ENCODE results near the gene TUB. TPM values are rescaled to one million over a fixed set of nuclear protein-coding genes. Genes with fewer than 3 reads are reported as not detected.
A peak's percentile ranks its signal among the peaks of the same experiment; 100 is the strongest.

The TUB gene, protein sequence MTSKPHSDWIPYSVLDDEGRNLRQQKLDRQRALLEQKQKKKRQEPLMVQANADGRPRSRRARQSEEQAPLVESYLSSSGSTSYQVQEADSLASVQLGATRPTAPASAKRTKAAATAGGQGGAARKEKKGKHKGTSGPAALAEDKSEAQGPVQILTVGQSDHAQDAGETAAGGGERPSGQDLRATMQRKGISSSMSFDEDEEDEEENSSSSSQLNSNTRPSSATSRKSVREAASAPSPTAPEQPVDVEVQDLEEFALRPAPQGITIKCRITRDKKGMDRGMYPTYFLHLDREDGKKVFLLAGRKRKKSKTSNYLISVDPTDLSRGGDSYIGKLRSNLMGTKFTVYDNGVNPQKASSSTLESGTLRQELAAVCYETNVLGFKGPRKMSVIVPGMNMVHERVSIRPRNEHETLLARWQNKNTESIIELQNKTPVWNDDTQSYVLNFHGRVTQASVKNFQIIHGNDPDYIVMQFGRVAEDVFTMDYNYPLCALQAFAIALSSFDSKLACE
- 0.27 TPM for total RNA-seq
- under 1 TPM in 2 of 4 donors, not detected in 2; 0.02 to 0.28 TPM for polyA plus RNA-seq

DNA sequence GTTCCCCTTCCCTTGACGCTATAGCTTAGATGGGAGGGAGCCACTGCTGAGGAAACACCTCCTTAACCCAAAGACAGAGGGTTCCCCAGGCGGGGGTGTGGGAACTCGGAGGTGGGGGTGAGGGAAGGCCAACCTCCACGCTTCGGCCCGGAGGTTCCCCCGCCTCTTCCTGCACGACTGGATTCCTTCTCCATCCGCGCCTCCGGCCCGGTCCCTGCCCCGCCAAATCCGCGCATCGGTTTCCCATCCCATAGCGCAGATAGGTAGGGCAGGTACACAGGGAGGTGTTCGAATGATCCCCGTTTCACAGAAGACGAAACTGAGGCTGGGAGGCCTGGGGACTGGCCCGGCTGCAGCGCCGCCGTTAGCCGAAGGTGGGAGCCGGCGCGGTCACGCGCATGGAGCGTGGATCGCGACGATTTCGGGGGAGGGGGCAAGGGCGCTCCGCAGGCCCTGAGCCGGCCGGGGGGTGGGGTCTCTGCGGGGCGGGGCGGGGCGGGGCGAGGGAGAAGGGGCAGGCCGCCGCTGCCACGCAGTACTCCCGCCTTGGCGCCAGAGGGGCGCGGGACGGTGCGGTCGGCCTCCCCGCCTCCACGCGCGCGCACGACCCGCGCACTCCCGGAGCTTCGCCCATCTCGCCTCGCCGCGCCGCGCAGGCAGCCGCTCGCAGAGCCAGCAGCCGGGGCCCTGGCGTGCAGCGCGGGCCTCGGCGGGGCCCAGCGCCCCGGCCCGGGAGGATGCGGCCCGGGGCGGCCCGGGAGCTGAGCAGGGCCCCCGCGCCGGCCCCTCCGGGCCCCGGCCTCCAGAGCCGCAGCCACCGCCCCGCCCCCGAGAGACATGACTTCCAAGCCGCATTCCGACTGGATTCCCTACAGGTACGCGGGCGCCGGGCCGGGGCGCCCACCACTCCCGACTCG is at the start of gene TUB:
Gene TUB, plus strand, starts transcription at position 538 of the 917 bp plus-strand sequence. Its CDS starts 300 bp downstream, at position 838.
- H3K36me3 Mint-ChIP-seq = no peaks in the 10 kb centered on the region
- H3K27ac ChIP-seq (ENCODE audit: insufficient read depth, low read length, poor library complexity, severe bottlenecking) = no peak within 1 kb of the TSS
- ATAC-seq (ENCODE audit: low read depth in 2 of 2) = no peak
- no peaks in the 10 kb centered on the region for H3K9me3 ChIP-seq (ENCODE audit: control insufficient read depth in 2 of 2, low read length in 2 of 2)
- peaks cover 40% of the 10 kb centered on the region for H3K27me3 Mint-ChIP-seq
- H3K9me3 Mint-ChIP-seq = peaks cover 0 to 2% (median 0%) of the 10 kb centered on the region in 7 donors
- peaks cover 4% of the 10 kb centered on the region for H3K27me3 ChIP-seq (ENCODE audit: control insufficient read depth, insufficient read depth, low read length)
- no peak within 1 kb of the TSS for H3K4me3 ChIP-seq (ENCODE audit: low read depth, low read length)
- peak within 1 kb of the TSS in 2 of 4 donors; percentile 48 to 69 for H3K4me3 Mint-ChIP-seq
- no peak within 1 kb of the TSS for H3K27ac Mint-ChIP-seq
- H3K4me1 Mint-ChIP-seq = peaks cover 0 to 16% (median under 1%) of the 10 kb centered on the region in 4 donors
- no peaks in the 10 kb centered on the region for H3K36me3 ChIP-seq (ENCODE audit: control insufficient read depth, insufficient read depth, low read length)
- DNase-seq = no peak
- H3K4me1 ChIP-seq (ENCODE audit: control insufficient read depth, insufficient read depth, low read length, poor library complexity, severe bottlenecking) = peaks cover 5% of the 10 kb centered on the region

DNA sequence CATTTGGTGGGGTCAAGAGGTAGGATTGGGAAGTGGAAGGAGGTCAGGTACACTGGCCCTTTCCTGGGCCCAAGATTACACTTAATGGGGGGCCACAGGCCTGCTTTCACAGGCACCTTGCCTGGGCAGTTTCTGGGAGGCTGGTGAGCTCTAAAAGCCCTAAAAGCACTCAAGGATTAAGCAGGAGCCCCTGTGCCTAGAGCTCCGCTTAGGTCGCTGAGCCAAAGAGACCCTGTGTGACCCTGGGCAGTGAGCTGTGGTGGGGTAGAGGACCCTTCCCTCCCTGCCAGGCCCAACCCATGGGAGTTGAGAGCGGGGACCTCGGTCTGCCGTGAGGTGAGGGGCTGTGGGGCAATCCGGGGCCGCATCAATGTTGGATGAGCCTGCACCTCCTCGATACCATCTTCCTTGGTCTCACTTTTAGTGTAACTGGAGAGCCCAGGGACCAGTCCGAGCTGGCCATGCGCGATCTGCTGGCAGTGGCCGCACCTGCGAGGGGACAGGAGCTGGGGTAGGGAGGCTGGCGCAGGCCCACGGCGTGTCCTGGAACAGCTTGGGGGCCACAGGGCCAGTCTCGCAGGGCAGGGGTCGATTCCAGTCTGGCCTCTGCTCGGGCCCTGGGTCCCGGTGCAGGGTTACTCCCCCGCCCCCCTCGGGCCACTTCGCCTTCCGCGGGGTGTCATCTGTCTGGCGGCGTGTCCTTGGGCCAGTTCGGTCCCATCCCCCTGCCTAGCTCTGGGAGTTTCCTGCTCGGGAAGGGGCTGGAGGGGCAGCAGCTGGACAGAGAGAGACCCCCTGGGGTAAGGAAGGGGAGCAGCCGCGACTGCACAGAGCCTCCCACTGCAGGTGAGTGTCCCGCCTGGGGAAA is 49.5 kb upstream of the TUB start:
- H3K36me3 Mint-ChIP-seq = no peaks in the 10 kb centered on the region
- Histone ChIP-seq H3K9me3 (ENCODE audit: control insufficient read depth in 2 of 2, low read length in 2 of 2) (no peaks in the 10 kb centered on the region), H3K4me1 (ENCODE audit: control insufficient read depth, insufficient read depth, low read length, poor library complexity, severe bottlenecking) (peaks cover 7% of the 10 kb centered on the region), H3K4me3 (ENCODE audit: low read depth, low read length) (no peak overlapping the region), H3K27me3 (ENCODE audit: control insufficient read depth, insufficient read depth, low read length) (peaks cover 2% of the 10 kb centered on the region), H3K36me3 (ENCODE audit: control insufficient read depth, insufficient read depth, low read length) (no peaks in the 10 kb centered on the region), H3K27ac (ENCODE audit: insufficient read depth, low read length, poor library complexity, severe bottlenecking) (no peak overlapping the region)
- peaks cover 2 to 9% (median 7%) of the 10 kb centered on the region in 4 donors for H3K4me1 Mint-ChIP-seq
- peaks cover 19% of the 10 kb centered on the region for H3K27me3 Mint-ChIP-seq
- no peaks in the 10 kb centered on the region for H3K9me3 Mint-ChIP-seq
- DNase-seq = no peak
- ATAC-seq (ENCODE audit: low read depth in 2 of 2) = no peak
- no peak overlapping the region for H3K4me3 Mint-ChIP-seq
- H3K27ac Mint-ChIP-seq = no peak overlapping the region

DNA sequence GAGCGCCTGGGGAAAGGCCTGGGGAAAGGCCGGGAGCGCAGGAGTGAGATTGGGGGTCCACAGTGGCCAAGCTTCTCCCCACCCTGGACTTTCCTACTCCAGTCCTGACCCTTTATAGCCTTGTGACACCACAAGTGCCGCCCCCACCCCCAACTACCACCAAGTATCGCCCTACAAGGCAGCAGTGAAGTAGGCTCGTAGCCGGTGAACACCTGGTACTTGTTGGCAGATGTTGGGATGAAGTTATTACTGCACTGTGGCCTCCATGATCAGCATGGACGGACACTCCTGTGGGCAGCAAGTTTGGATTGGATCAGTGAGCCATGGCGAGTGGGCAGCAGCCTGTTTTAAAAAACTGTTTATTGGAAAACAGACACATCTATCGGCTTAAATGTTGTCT is 48.9 kb upstream of the TUB start:
- H3K27me3 Mint-ChIP-seq = peaks cover 19% of the 10 kb centered on the region

DNA sequence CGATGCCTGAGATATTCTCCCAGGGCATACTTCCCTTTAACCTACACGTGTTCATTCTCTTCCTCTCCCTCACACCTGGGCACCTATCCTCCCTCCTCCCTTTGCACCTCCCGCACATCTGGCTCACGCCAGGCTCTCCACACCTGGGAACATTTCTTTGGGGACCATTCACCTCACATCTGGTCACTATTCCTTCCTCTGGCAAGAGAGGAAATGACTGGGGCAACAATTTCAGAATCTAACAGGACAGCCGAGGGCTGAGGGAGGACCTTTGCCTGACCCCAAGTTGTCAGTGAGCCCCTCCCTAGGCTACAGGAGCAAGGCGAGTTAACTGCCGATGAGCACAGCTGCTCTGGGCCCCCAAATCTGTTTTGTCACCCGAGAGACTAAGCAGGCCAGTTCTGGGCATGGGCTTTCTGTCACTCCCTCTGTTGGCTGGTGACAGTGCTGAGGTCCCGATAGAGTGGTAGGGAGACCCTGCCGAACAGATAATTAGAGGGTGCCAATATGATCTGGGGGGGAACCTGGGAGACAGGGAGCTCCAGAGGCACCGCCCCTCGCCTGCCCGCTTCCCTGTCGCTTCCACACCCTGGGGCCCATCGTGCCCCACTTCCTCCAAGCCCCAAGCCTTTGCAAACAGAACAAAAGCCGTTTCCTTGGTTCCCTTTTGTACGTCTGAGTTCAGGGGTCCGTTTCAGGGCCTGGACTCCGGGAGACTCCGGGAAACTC is 48.3 kb upstream of the TUB start:
- peak overlapping the region in 2 of 4 donors; percentile 20 to 66 for H3K4me3 Mint-ChIP-seq

More for the DNA sequence above, 48.9 kb upstream of the TUB start:
- Mint-ChIP-seq H3K36me3 (no peaks in the 10 kb centered on the region), H3K9me3 (no peaks in the 10 kb centered on the region), H3K4me3 (no peak overlapping the region), H3K4me1 (peaks cover 2 to 9% (median 7%) of the 10 kb centered on the region in 4 donors), H3K27ac (no peak overlapping the region)
- no peak for ATAC-seq (ENCODE audit: low read depth in 2 of 2)
- Histone ChIP-seq H3K27me3 (ENCODE audit: control insufficient read depth, insufficient read depth, low read length) (peaks cover 2% of the 10 kb centered on the region), H3K36me3 (ENCODE audit: control insufficient read depth, insufficient read depth, low read length) (no peaks in the 10 kb centered on the region), H3K4me3 (ENCODE audit: low read depth, low read length) (no peak overlapping the region), H3K9me3 (ENCODE audit: control insufficient read depth in 2 of 2, low read length in 2 of 2) (no peaks in the 10 kb centered on the region), H3K4me1 (ENCODE audit: control insufficient read depth, insufficient read depth, low read length, poor library complexity, severe bottlenecking) (peaks cover 7% of the 10 kb centered on the region), H3K27ac (ENCODE audit: insufficient read depth, low read length, poor library complexity, severe bottlenecking) (no peak overlapping the region)
- DNase-seq = no peak

DNA sequence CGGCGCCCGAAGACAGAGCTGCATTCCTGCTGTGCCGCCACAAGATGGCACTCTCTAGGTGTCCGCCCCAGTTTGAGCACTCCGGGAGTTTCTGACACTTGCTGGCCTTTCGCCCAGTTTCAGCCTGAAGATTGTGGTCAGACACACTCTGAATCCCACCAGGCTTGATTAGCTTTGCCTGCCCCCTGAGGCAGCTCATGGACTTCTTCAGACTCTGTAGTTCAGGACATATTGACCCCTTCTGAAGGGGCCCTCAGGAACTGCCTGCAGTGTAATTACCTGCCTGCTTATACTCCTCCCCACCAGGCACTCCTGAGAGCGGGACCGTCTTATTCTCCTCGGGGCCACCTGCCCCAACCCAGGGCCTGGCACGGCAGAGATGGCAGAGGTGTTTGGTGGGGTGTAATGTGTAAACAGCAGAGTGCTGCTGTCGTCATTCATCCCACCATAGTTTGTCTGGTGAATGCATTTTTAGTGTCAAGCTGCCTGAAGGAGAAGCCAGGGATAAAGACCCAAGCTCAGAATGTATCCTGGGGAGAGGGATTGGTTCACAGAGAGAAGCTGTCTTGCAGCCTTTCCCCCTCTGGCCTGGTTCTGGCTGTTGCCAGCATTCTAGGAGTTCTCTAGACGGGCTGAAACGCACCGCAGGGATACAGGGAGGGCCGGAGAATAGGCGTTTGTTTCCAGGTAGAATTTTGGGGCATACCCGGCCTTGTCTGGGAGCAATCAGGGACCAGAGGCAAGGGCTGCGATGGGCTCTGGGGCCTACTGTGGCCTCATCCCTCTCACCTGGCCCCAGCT is 47.5 kb upstream of the TUB start:
- DNase-seq = peak in 2 of 3 donors; percentile 27 to 36
- Mint-ChIP-seq H3K9me3 (peaks cover 0 to 1% (median 0%) of the 10 kb centered on the region in 7 donors), H3K4me3 (peak overlapping the region in 2 of 4 donors; percentile 20 to 66), H3K27me3 (peaks cover 24% of the 10 kb centered on the region), H3K27ac (peak overlapping the region in 2 of 3 donors; percentile 31 to 65), H3K36me3 (no peaks in the 10 kb centered on the region), H3K4me1 (peaks cover 2 to 9% (median 7%) of the 10 kb centered on the region in 4 donors)
- peak; percentile 65 to 66 for ATAC-seq (ENCODE audit: low read depth in 2 of 2)
- no peaks in the 10 kb centered on the region for H3K9me3 ChIP-seq (ENCODE audit: control insufficient read depth in 2 of 2, low read length in 2 of 2)
- H3K36me3 ChIP-seq (ENCODE audit: control insufficient read depth, insufficient read depth, low read length) = no peaks in the 10 kb centered on the region
- H3K4me3 ChIP-seq (ENCODE audit: low read depth, low read length) = no peak overlapping the region
- H3K27me3 ChIP-seq (ENCODE audit: control insufficient read depth, insufficient read depth, low read length) = peaks cover 2% of the 10 kb centered on the region
- no peak overlapping the region for H3K27ac ChIP-seq (ENCODE audit: insufficient read depth, low read length, poor library complexity, severe bottlenecking)
- peaks cover 7% of the 10 kb centered on the region for H3K4me1 ChIP-seq (ENCODE audit: control insufficient read depth, insufficient read depth, low read length, poor library complexity, severe bottlenecking)

More for the DNA sequence above, 48.3 kb upstream of the TUB start:
- Mint-ChIP-seq H3K27me3 (peaks cover 23% of the 10 kb centered on the region), H3K27ac (peak overlapping the region in 2 of 3 donors; percentile 31 to 65), H3K36me3 (no peaks in the 10 kb centered on the region), H3K4me1 (peaks cover 2 to 9% (median 7%) of the 10 kb centered on the region in 4 donors), H3K9me3 (peaks cover 0 to 1% (median 0%) of the 10 kb centered on the region in 7 donors)
- Histone ChIP-seq H3K36me3 (ENCODE audit: control insufficient read depth, insufficient read depth, low read length) (no peaks in the 10 kb centered on the region), H3K27me3 (ENCODE audit: control insufficient read depth, insufficient read depth, low read length) (peaks cover 2% of the 10 kb centered on the region), H3K27ac (ENCODE audit: insufficient read depth, low read length, poor library complexity, severe bottlenecking) (no peak overlapping the region), H3K4me1 (ENCODE audit: control insufficient read depth, insufficient read depth, low read length, poor library complexity, severe bottlenecking) (peaks cover 7% of the 10 kb centered on the region), H3K4me3 (ENCODE audit: low read depth, low read length) (no peak overlapping the region), H3K9me3 (ENCODE audit: control insufficient read depth in 2 of 2, low read length in 2 of 2) (no peaks in the 10 kb centered on the region)
- ATAC-seq (ENCODE audit: low read depth in 2 of 2) (no peak), DNase-seq (no peak)

DNA sequence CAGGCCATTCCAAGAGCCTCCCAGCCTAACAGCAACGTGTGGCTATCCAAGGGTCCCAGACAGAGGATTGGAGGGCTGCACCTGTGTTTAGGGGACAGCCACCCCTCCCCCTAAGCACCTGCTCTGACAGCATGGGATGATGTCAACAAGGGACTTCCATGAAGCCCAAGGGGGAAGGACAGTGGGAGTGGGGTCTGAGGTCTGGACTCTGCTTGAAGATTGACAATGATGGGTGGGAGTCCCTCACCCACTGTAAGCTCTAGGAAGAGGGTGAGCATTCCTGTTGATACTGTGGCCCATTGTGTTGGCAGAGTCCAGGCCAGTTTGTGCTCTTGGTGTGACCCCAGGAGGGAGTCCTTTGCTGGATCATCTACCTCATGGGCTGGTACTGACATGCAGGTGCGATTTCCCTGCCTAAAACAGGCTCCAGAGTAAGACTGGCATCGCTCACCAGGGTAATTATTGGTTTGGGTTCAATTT is 46.9 kb upstream of the TUB start:
- Histone ChIP-seq H3K27ac (ENCODE audit: insufficient read depth, low read length, poor library complexity, severe bottlenecking) (no peak overlapping the region), H3K4me3 (ENCODE audit: low read depth, low read length) (no peak overlapping the region), H3K9me3 (ENCODE audit: control insufficient read depth in 2 of 2, low read length in 2 of 2) (no peaks in the 10 kb centered on the region), H3K27me3 (ENCODE audit: control insufficient read depth, insufficient read depth, low read length) (peaks cover 2% of the 10 kb centered on the region), H3K4me1 (ENCODE audit: control insufficient read depth, insufficient read depth, low read length, poor library complexity, severe bottlenecking) (peaks cover 7% of the 10 kb centered on the region), H3K36me3 (ENCODE audit: control insufficient read depth, insufficient read depth, low read length) (no peaks in the 10 kb centered on the region)
- Mint-ChIP-seq H3K36me3 (no peaks in the 10 kb centered on the region), H3K27me3 (peaks cover 24% of the 10 kb centered on the region), H3K9me3 (peaks cover 0 to 1% (median 0%) of the 10 kb centered on the region in 7 donors), H3K4me1 (peaks cover 2 to 9% (median 7%) of the 10 kb centered on the region in 4 donors), H3K4me3 (no peak overlapping the region), H3K27ac (no peak overlapping the region)
- no peak for DNase-seq
- no peak for ATAC-seq (ENCODE audit: low read depth in 2 of 2)

Measured in CD4-positive, CD25-positive, alpha-beta regulatory T cell (primary cell).